Esophagus squamous epithelium (tissue), 4 donors: ENCODE data around the gene CELF2.

Source experiments
- POLR2A ChIP-seq, 4 donors: fragments of 450-650 bp; IDR thresholded peaks; one replicate each; pipeline ENCODE4 v1.6.1; 2017; ENCODE audit warnings: antibody characterized with exemption in 4 of 4, mild to moderate bottlenecking in 4 of 4, moderate library complexity in 3 of 4
- TF ChIP-seq, protein P1 (sequence below), 6 experiments: fragments of 450-650 bp in 4 of 6; fragments of 200-600 bp in 2 of 6; sonication (generic) in 2 of 6; IDR thresholded peaks; one replicate each; pipeline ENCODE4 v1.5.1; 2016 to 2019; ENCODE audit warnings: antibody characterized with exemption in 6 of 6, mild to moderate bottlenecking in 4 of 6, moderate library complexity in 4 of 6

DNA sequence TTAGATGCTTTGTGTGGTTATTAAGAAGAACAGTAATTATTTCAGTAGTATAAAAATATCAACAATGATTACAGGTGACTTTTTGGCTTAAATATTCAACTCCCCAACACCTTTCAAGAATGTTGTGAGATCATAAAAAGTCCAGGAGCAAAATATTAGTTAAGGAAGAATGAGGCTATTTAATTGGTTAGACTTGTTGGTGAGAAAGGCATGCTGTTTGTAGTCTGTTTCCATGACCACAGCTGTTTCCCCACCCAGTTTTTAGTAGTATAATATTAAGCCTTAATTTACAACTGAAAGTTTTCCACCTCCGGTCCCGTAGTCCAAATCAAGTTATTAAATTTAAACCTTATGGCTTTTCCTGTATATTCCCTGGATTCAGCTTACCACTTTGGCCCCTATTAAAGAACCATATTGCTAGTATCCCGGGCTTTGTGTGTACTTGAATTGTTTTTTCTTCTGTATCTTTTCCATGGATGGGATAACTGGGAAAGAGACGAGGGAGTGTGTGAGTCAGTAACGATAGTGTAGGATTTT is 133.3 kb downstream of the CELF2 start:
- TF ChIP-seq POLR2A (IDR thresholded peaks at IDR 0.05): no peak
- TF ChIP-seq, protein P1, sequence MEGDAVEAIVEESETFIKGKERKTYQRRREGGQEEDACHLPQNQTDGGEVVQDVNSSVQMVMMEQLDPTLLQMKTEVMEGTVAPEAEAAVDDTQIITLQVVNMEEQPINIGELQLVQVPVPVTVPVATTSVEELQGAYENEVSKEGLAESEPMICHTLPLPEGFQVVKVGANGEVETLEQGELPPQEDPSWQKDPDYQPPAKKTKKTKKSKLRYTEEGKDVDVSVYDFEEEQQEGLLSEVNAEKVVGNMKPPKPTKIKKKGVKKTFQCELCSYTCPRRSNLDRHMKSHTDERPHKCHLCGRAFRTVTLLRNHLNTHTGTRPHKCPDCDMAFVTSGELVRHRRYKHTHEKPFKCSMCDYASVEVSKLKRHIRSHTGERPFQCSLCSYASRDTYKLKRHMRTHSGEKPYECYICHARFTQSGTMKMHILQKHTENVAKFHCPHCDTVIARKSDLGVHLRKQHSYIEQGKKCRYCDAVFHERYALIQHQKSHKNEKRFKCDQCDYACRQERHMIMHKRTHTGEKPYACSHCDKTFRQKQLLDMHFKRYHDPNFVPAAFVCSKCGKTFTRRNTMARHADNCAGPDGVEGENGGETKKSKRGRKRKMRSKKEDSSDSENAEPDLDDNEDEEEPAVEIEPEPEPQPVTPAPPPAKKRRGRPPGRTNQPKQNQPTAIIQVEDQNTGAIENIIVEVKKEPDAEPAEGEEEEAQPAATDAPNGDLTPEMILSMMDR (IDR thresholded peaks at IDR 0.05): no peak
